IPS DF 4.7 (cell line): ENCODE data around the gene ANKK1.

Experiments used
- DNase-seq: peaks from one replicate; pipeline ENCODE4 v3.0.0-alpha.2; 2013; ENCODE audit warnings: low spot score; ENCODE audit errors: extremely low read depth

Gene ANKK1

DNA sequence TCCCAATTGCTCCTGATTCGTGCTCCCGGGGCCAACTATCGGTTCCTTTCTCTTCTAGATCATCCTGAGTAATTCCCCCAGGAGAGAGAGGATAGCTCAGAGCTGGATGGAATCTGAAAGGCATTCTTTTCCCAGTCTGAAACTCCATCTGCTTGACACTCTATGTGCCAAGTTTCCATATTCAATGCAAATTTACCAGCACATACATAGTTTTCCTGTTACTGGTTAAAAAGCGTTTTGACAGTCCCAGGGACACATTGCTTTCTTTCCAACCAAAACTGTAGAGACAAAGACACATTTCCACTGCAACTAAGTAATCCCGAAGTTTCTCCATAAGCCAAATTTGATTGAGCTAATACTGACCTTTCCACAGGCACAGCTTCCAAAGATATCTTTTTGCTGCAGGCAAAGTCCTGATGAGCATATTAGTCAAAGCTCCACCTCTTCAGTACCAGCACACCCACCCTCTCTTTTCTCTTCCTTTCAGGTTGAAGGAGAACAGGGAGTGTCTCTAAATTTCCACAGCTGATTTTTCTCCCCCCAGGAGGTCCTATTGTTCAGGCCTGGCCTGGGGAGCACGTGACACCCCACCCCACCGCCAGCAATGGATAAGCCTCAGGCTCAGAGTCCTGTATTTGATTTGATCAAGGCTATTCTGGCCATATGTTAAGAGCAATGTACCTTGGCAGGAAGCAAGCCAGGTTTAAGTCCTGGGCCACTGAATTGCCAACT, 9.7 kb upstream of the ANKK1 start:
- DNase-seq, result no peak

DNA sequence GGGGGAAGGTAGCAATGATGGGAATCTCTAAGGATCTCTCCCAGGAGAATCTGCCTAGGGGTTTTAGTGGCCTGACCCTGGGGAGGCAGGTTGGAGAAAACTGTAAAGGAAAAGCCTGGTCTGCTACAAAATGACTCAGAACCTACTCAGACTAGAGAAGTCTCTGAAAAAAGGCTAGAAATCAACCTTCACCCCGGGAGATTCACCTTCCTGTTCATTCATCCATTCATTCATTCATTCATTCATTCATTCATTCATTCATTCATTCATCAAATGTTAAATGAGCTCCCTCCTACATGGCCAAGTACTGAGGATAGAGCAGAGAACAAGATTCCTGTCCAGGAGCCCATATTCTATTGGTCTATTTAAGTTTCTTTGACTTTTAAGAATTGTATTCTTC, 8.9 kb upstream of the ANKK1 start:
- DNase-seq, result no peak

DNA sequence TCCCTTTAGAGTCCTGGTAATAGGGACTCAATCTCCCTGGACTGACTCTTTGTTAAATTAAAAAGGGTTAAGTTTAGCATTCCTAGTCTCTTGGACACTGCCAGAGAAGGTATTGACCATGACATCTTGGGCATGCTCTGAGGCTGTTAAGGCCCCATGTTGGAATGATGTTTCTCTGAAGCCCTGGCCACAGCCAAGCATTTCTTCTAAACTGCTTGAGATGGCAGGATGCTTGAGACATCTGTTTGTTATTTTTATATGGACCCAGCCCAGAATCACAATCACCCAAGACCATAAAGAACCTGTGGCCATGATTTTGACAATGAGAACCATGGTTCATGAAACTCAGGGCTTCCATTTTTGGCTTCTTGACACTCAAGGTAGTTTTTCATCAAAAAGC, 5.5 kb upstream of the ANKK1 start:
- no peak for DNase-seq

DNA sequence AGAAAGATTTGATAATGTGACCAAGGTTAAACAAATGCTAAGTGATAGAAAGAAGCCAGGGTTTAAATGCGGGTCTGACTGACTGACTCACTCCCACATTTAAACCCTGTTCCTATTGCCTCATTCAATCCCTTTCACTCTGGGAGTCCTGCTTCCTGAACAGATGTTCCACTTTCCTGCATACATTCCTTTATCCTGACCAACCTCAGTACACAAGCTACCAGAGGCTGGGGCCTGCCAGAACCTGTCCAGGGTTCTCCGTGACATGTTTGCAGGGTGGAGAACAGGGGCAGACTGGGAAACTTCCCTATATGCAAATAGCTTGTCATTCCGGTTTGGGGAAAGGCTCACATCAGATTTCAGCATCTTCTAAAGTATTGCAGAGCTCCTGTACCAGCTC, 3.0 kb upstream of the ANKK1 start:
- no peak for DNase-seq

DNA sequence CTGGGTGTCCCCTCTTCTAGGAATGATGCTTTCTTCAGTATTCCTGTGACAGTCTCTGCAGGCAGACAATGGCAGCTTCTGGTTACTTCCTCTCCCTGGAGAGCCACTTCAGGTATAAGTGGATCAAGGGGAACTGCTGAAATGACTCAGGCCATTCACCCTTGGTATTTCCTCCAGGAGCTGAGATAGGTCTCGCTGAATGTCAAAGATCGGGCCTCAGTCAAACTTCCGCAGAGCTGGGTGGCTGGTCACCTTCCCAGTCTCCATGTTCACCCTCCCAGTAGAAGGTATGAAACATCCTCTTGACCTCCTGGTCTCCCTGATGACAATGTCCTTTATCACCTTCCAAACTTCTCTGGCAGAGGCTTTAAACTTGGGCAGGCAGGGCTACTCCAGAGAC, 1.8 kb upstream of the ANKK1 start:
- no peak for DNase-seq

DNA sequence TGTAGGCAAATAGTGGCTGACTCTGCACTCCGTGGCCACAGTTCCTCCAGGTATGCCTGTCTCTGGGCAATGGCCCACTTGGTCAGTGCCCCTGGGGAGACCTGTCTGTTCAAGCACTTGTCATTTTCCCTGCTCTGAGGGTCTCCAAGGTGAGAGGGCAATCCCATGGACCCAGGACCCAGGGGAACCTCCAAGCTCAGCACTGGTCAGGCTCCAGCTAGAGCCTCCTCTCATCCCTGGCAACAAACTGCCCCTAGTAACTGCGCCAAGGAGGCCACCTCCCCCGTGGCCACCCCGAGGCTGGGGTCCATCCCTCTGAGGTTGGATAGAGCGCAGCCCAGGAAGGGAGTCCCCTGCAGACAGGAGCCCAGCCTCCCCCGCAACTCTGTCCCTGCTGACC, 713 bp upstream of the ANKK1 start:
- no peak for DNase-seq

DNA sequence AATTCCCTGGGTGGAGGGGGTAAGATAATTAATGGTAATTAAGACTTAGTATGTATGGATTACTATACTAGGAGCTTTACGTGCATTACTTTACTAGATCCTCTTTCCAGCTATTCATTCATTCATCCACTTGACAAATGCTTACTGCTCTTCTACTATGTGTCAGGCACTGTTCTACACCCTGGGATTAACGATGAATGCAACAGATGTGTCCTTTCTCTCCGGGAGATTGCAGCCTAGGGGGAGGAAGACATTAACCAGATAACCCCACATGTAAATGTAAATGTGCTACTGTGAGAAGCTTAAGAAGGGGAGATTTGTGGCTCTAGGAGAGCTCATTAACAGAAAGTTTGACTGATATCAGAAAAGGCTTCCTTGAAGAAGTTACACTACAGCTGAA, 1.7 kb downstream of the ANKK1 start:
- no peak for DNase-seq

DNA sequence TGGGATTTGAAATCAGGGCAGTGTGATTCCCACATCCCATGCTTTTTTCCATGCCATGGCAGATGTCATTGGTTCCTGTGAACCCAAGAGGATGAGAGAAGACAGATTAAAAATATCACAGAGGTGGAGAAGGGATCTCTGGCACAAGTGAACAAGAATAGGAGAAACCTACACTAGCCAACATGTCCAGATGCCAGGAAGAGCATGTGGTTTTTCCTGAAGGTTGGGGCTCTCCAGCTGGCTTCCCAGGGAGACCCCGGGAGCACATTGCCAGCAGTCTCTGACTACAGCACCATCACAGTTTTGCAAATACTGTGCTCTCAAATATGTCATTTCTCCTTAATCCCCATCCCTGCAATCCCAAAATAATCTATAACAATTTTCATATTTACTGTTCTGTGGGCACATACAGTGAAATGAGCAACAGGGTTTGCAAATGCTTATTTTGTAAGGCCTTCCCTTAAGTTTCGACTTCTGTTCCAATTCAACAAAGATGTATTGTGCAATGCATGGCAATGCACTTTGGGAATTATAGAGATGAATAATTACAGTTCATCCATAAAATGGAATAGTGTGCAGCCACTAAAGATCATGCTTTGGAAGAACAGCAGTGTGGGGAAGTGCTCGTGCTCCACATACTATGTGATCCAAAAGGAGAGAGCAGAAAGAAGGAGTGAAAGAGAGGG, 4.8 kb downstream of the ANKK1 start:
- no peak for DNase-seq

DNA sequence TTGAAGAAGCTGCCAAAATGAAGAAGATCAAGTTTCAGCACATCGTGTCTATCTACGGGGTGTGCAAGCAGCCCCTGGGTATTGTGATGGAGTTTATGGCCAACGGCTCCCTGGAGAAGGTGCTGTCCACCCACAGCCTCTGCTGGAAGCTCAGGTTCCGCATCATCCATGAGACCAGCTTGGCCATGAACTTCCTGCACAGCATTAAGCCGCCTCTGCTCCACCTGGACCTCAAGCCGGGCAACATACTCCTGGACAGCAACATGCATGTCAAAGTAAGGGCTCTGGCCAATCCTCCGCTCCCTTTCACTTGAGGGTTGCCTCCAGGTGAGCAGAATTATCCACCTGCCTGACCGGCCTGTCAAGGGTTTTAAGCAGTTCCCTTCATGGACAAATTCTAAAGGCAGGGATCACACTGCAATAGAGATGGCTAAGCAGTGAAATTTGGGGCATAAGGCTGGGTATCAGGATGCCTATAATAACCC, 6.0 kb downstream of the ANKK1 start:
- no peak for DNase-seq

DNA sequence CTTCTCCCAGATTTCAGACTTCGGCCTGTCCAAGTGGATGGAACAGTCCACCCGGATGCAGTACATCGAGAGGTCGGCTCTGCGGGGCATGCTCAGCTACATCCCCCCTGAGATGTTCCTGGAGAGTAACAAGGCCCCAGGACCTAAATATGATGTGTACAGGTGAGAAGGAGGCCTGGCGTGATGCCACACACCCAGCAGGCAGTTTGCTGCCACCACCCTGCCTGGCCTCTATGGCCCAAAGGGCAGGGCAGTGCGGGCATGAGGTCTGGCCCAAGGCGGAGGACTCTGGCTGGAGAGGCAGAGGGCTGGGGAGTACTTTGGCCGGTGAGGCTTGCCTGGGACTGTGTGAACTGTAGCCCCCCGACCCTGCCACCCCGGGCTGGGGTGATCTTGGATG, 7.3 kb downstream of the ANKK1 start:
- no peak for DNase-seq

DNA sequence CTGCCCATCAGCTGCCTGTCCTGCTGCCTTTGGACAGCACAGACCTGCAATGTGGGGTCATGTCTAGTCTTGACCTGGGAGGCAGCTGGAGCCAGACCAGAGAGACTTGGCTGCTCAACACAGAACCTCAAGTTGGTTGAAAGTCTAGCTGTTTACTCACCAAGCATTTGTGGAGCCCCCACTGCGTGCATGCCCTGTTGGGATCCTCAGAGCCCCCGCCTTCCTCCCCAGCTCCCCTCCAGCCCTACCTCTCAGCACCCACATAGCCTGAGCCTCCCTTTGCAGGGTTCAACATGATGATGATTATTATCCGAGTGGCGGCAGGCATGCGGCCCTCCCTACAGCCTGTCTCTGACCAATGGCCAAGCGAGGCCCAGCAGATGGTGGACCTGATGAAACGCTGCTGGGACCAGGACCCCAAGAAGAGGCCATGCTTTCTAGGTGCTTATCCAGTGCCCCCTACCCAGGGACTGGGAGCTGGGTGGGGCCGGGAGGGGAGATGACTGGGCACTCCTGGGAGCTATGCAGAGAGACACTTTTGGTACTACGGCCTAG, 8.3 kb downstream of the ANKK1 start:
- DNase-seq, result no peak

DNA sequence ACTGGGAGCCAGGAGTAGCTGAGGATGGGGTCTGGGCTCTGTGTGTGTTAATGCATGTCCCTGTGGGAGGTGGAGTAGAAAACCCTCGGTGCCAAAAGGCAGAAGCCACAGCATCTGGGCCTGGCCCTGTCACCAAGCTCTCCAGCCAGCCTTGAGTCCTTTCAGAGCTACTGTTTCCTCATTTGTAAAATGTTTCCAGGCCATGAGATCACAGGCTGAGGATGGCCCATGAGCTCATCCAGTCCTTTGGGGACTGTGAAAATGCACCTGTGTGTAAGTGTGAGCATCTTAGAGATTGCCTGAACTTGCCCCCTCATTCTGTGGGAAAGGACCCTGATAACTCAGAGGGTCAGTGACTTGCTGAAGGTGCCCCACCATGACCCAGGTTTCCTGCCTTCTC, 9.1 kb downstream of the ANKK1 start:
- no peak for DNase-seq

DNA sequence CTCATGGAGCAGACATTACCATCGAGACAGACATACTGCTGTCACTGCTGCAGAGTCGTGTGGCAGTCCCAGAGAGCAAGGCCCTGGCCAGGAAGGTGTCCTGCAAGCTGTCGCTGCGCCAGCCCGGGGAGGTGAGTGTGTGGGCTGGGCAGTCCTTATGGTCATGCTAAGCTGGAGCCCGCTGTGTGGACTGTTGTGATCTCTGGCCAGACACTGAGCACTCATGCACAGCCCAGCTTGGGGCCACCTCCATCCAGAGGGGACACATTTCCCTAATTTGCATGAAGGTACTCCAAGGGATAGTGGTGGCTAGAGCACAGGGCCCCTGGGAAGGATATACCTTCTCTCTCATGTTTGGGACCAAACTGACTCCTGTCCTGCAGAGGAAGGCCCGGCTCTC, 9.6 kb downstream of the ANKK1 start:
- no peak for DNase-seq

DNA sequence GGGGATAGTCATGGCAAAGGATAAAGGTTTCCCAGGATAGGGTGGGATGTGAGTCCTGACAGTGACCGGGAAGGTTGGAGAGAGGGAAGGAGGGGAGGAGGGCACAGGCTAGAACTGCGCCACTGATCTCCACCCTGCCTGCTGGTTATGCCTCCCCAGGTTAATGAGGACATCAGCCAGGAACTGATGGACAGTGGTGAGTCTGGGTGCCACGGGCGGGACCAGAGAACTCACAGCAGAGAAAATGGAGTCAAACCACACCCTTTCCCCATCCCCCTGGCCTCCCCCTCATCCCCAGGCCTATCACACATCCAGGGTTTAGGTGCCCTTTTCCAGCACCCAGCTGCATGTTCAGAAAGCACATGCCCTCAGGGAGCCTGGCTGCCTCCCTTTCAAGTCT, 10.2 kb downstream of the ANKK1 start:
- DNase-seq, result no peak

DNA sequence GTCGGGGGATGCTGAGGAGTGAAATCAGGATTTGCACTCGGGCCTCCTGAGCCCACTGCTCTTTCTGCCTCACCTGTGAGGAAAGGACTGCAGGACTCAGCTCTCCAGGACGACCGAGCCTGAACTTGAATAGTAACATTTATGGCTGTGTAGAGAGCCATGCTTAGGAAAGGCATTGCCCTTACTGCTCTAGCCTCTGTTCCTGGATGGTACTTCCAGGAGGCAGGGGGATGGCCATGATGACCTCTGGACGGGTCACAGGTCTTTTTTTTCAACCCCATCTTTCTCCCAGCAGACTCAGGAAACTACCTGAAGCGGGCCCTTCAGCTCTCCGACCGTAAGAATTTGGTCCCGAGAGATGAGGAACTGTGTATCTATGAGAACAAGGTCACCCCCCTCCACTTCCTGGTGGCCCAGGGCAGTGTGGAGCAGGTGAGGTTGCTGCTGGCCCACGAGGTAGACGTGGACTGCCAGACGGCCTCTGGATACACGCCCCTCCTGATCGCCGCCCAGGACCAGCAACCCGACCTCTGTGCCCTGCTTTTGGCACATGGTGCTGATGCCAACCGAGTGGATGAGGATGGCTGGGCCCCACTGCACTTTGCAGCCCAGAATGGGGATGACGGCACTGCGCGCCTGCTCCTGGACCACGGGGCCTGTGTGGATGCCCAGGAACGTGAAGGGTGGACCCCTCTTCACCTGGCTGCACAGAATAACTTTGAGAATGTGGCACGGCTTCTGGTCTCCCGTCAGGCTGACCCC, 11.3 kb downstream of the ANKK1 start:
- DNase-seq, result no peak

DNA sequence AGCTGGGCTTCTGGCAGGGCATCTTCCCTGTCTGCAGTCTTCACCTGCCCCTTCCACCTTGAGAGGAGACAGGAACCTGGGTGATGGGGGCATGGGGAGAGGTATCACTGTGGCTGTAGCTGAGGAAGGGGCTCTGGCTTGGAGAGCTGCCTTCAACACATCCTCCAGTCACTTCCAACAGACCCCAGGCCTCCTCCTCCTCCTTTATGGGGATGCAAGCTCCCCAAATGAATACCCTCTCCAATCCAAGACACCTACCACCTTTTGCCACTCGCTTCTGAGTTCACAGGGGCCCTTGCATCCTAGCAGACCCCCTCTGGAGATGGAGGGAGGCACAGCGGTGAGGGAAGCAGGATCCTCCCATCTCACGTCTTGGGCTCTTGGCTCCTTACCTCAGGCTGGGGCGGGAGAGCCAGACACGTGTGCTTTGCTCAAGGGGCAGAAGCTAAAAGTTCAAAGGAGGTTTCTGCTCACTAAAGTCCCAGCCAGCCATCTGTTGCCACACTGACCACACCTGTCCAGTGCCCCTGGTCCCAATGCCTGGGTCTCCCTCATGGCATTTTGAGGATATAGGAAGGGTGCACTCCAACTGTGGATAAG, 13.2 kb downstream of the ANKK1 start:
- no peak for DNase-seq

DNA sequence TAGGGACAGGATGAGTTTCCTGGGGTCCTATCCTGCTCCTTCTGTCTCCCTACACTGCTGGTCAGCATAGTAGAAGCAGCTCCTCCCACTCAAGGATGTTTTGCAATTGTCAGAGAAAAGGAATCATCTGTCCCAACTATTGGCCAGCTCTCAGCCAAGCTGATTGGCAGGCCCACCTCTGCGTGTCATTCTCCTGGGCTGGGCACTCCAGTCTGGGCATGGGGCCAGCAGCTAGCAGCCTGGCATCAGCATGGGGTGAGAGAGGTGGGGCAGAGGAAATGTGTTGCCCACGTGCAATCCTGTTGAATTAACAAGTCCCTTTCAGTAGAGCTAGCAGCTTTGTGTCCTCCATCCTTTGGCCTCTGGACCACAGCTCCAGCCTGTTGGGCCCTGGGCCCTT, 14.1 kb downstream of the ANKK1 start:
- no peak for DNase-seq

DNA sequence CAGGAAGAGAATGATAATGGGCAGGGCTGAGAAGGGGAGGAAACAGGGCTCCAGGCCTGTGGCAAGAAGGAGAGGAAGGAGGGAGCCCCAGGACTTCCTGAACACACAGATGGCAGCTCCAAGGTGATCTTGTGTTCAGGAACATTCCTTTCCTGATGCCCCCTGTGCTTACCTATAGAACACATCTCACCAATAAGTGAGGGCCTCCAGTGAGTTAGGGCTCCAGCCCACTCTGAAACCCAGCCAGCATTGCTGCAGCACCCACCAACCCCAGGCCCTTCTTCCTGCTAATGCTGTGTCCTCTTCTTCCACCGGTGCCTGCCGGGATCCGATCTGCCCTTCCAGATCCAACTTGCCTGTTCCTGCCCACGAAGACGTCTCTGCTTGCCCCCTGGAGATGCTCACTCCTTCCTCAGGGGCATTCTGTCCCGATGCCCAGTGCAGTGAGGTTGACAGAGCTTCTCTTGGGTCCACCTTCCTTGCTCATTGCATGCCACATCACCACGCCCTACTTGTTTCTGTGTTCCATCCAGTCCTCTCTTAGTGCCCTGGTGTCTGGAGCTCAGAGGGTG, 17.4 kb downstream of the ANKK1 start:
- DNase-seq, result no peak

DNA sequence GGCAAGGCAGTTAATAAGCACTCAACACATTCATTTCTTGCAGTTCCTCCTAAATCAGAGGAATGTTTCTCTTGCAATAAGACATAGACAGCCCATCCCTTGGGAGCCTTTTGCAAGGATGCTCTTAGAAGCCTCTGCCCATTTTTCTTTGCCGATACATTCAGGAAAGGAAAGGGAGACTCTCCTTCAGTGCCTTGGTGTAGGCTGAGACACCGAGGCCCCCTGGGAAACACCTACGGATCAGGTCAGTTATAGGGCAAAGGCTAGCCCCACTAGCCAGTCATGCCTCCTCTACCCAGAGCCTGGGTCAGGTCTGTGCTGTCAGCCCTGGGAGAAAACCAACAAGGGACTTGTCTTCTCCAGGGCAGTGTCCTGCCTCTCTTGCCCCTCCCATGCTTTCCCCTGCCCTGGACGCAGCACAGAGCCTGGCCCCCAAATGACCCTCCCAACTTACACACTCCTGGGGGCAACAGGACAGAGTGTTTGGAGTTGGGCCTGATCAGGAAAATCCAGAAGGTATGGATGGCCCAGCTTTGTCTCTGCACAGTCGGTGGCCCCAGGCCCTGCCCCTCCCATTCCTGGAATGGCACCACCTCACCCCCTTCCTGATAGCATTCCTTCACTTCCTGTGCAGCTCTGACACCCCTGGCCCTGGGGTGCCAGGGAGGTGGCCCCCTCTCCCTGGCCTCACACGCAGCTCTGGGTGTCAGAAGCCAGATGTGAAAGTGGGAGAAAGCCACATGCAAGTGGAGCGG, 18.3 kb downstream of the ANKK1 start:
- DNase-seq, result no peak

DNA sequence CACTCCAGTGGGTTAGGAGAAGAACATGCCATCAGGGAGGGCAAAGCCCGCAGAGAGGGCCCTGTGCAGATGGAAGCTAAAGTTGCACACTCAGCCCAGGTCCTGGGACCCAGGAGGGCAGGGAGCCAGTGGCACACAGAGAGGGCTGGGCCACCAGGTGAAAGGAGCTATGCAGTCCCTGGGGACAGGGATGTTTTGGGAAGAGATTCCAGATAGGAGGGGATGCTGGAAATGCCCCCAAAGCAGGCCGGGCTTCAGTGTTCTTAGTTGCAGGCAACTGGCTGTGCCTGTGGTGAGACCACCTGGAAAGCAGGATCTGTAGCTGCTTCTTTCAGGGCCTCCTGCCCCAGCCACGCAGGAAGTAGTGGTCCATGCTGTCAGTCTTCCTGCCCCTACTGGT, 19.6 kb downstream of the ANKK1 start:
- no peak for DNase-seq

DNA sequence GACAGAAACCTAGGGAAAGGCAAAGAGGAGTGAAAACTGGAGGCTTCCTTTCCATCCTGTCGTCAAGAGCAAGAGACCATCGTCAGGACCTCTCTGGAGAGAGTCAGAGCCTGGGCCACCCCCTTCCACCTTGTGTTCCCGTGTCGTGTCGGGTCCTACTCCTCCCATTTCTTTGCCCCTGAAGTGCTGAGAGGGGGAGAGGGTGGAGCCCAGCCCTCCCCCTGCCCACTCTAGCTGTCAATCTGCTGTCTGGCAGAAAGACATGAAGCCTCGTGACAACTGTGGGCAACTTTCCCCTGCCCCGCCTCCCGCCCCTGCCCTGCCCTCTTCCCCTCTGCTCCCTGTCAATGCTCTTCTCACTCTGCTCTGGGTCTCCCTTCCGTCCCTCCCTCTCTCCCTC, 20.6 kb downstream of the ANKK1 start:
- DNase-seq, result no peak
